SK-MEL-5 (cell line): ENCODE data around the gene GPALPP1. TPM values are rescaled to one million over a fixed set of nuclear protein-coding genes. Genes with fewer than 3 reads are reported as not detected.
"Not testable (repeated sequence)": the region's sequence is repeated elsewhere in the genome, so short reads cannot be mapped to it uniquely, and the experiment has no call there.

Source experiments
- DNase-seq: peaks from one replicate; pipeline ENCODE4 v3.0.0-alpha.2; 2016; ENCODE audit warnings: low read depth, low spot score
- in situ Hi-C: cut with HindIII; loops from 2 replicates; pipeline ENCODE4 v1.10.0; 2016; ENCODE audit warnings: low sequenced_read_pairs, high pct_unique_total_duplicates, low pct_unique_long_range_greater_than_20kb
- total RNA-seq: library from RNA; depleted of rRNA; stranded (reverse); fragments of >200 nt; shearing (Covaris generic); gene quantifications from 2 replicates; pipeline ENCODE4 v1.2.3, GENCODE V29; 2014

Gene GPALPP1
- total RNA-seq, 1 experiment from 2014 or later: 11.1 TPM

GRCh38 chr13:44978328-44978727 is 11.0 kb upstream of the GPALPP1 start:
- in situ Hi-C loops: no loop called here
- DNase-seq: no peak

DNA sequence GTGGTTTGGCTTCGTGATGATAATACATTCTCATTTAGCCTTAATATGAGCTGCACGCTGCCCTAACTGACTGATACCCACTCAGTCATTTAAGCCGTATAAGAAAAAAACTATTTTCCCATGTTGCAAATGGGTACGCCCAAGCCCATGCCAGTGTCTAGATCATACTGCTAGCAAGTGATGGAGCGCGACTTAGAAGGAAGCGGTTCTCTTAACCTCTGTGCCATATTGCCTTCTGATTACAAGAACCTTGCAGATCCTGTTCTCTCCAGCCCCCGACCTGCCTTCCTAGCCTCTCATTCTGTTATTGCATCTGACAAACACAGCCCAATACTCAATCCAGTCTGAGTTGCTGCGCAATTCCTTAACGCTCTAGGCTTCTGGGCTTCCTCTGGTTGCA is 603 bp downstream of the GPALPP1 start:
- in situ Hi-C loops: no loop called here
- no peak for DNase-seq

- in situ Hi-C loops: no loop called here
Observed at GRCh38 chr13:45003417-45003816, 14.1 kb downstream of the GPALPP1 start.

GRCh38 chr13:45004096-45004495 is 14.8 kb downstream of the GPALPP1 start:
- peak; percentile 54 for DNase-seq
- in situ Hi-C loops: no loop called here

More at GRCh38 chr13:45003417-45003816, 14.1 kb downstream of the GPALPP1 start:
- DNase-seq: no peak

- no peak for DNase-seq
- in situ Hi-C loops: no loop called here
Observed at GRCh38 chr13:45007225-45007624, 17.9 kb downstream of the GPALPP1 start.

DNA sequence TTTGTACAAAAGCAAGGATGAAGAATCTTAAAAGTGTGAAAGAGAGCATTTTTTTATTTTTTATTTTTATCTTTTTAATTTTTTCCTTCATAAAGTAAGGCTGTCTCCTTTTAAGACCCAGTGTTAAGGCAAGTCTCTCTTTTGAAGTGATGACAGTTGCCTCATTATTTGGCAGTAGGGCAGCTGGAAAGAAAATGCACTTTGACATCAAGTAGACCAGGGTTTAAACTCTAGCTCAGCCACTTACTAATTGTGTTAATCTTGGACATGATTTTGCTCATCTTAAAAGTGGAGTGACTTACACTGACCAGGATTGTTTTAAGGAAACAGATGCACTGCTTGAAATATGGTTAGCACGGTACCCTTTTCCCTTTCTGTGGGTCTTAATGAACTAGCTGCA is 18.5 kb downstream of the GPALPP1 start:
- in situ Hi-C loops: no loop called here
- DNase-seq: no peak

DNA sequence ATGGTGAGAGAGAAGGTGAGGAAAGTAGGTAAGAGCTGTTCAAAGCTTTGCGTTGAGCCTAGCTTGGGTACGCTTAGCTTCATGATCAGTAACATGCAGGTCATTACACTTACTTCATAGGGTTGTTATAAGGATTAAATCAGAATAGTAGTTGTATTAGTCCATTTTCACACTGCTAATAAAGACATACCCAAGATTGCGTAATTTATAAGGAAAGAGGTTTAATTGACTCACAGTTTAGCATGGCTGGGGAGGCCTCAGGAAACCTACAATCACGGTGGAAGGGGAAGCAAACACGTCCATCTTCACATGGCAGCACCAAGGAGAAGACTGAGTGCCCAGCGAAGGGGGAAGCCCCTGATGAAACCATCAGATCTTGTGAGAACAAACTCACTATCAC is 21.9 kb downstream of the GPALPP1 start:
- DNase-seq: no peak
- in situ Hi-C loops: no loop called here

DNA sequence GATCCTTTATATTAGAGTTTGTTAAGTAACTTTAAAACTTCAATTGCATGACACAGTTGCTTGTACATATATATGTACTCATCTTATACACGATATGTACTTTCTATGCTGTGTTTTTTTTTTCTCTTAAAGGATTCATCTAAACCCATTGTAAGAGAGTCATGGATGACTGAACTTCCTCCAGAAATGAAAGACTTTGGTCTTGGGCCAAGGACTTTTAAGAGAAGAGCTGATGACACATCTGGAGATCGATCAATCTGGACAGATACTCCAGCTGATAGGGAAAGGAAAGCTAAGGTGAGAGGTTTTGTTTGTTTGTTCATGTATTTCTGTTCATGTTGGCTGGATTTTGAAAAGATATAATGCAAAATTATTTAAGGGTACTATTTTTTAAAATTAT is 26.0 kb downstream of the GPALPP1 start:
- in situ Hi-C loops: no loop called here
- no peak for DNase-seq

DNA sequence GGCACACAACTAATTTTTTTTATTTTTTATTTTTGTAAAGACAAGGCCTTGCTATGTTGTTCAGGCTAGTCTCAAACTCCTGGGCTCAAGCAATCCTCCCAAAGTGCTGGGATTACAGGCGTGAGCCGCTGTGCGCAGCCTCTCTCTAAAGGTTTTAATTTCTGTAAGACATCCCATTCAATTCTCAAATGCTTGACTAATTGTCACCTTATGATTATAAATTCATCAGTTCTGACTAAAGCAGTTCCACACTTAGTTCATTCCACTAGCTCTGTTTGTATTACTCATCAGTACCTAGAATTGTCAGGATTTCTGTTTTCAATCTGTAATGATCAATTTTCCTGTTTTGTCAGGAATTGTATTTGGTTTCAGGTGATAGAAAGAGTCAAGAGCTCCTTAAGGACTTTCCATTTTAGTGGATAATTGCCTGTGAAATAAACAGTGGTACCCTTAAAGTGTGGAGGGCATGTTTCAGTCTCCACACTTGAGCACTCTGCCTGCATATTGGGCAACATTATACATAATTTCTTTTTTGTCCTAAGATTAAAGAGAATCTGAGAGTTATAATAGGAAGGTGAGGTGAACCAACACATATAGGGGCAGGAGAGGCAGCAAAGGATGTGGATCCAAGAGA is 27.6 kb downstream of the GPALPP1 start:
- DNase-seq: no peak
- in situ Hi-C loops: no loop called here

DNA sequence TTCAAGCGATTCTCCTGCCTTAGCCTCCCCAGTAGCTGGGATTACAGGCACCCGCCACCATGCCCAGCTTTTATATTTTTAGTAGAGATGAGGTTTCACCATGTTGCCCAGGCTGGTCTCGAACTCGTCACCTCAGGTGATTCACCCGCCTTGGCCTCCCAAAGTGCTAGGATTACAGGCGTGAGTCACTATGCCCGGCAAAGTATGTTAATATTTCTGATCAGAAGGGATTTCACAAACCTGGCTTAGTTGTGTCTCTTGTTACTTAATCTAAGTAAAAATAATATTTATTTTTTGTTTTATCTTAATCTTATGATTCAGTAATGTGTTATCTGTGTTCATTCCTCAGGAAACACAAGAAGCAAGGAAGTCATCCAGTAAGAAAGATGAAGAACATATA is 30.6 kb downstream of the GPALPP1 start:
- in situ Hi-C loops, DNase-seq: not testable (repeated sequence)

- no peak for DNase-seq
- in situ Hi-C loops: no loop called here
Observed at GRCh38 chr13:45021250-45021649, 31.9 kb downstream of the GPALPP1 start.

GRCh38 chr13:45024847-45025246 is 35.5 kb downstream of the GPALPP1 start:
- DNase-seq: no peak
- in situ Hi-C loops: no loop called here

GRCh38 chr13:45034342-45034741 is 45.0 kb downstream of the GPALPP1 start:
- in situ Hi-C loops: no loop called here
- DNase-seq: no peak

DNA sequence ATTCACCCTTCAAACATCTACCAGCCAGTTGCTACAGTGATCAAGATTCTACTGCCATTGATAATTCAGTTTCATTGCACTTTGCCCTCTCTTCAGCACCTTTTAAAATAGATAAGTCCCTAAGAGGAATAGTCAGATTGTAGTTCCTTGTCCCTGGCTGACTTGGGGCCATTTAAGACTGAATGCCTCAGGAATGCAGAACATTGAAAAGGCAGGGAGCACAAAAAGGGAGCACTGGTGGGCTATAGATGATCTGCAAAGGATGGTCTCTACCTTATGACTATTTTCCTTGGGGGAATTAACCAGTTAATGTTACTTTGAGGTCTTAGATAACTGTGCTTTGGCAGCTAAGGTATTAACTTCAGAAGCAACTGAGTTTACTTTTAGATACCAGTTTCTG is 46.9 kb downstream of the GPALPP1 start:
- DNase-seq: no peak
- in situ Hi-C loops: no loop called here

DNA sequence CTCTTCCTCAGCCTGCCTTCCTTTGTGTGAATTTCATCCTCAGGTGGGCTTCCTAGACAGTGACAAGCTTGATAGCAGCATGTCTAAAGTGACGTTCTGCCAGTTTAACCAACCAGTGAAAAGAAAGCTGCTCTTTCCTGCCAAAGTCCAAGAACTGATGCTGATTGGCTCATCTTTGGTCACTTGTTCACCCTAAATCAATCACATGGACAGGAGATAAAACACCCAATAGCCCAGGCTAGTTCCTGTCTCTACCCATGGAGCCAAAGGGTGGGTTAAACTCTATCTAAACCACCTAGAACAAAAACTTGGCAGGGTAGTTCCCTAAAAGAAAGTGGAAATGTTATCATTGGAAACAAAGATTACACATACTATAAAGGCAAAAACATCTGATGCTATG is 50.8 kb downstream of the GPALPP1 start:
- in situ Hi-C loops: no loop called here
- DNase-seq: no peak

- DNase-seq: no peak
- in situ Hi-C loops: no loop called here
Observed at GRCh38 chr13:45040622-45041021, 51.3 kb downstream of the GPALPP1 start.

DNA sequence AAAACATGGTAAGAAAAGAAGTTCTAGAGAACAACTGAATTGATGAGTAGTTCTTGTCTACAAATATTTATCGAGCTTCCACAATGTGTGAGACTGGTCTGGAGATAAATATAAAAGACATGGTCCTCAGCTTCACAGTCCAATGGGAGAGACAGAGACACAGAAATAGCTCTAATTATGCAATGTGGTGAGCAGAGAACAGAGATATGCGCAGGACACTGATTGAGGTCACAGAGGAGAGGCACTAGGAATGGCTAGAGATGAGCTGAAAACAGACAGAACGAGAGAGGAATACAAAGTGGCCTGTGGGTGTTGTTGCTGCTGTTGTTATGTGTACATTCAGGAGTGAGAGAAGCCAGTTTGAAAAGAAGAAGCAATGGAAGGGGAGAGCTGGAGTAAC is 53.2 kb downstream of the GPALPP1 start:
- no peak for DNase-seq
- in situ Hi-C loops: no loop called here

DNA sequence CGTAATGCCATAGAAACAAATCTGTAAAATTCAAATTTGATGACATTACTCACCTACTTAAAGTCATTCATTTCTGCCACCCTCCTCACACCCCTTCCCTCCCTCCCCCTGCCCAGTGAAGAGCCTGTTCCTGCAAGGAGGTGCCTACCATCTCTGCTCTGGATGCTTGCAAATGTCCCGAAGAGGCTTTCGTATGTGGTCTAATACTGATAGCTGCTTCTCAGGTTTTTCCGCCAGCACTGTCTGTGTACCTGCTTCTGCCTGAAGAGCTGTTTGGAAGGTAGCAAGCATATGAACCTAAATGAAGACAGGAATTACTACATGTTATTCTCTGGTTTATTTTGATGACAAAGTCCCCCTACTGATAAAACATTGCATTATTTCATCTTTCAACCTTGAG is 57.1 kb downstream of the GPALPP1 start:
- in situ Hi-C loops: no loop called here
- DNase-seq: no peak

- in situ Hi-C loops: no loop called here
- peak; percentile 85 for DNase-seq
Observed at GRCh38 chr13:45047394-45048310, 58.3 kb downstream of the GPALPP1 start.
